A549 (cell line): ENCODE measurements around the gene TCHH. TPM values are rescaled to one million over a fixed set of nuclear protein-coding genes. Genes with fewer than 3 reads are reported as not detected.

ENCODE experiments used
- ATAC-seq, 2 experiments: fragments of 200-7000 bp in 1 of 2; fragments of >200 bp in 1 of 2; cut with Nextera tagmentation in 1 of 2; cut with Tn5 transposase in 1 of 2; 3 replicates each; pipeline versions ENCODE4 v1.8.0 to v1.9.1; 2018 to 2020; ENCODE audit warnings: mild to moderate bottlenecking in 1 of 2, moderate library complexity in 1 of 2
- CTCF ChIA-PET: fragments of 300-600 bp; sonication (Branson Sonifier 250); formaldehyde crosslinking; extraction: SDS; loops from one replicate; lab custom pipeline; 2021; ENCODE audit warnings: antibody characterized with exemption, inconsistent platforms; lab: Yijun Ruan, JAX
- POLR2A ChIA-PET: fragments of 350-600 bp; formaldehyde crosslinking; extraction: SDS; loops from one replicate; lab custom pipeline; 2021; ENCODE audit warnings: antibody characterized with exemption, inconsistent platforms; lab: Yijun Ruan, JAX
- DNase-seq, 2 experiments: peaks; one replicate each; pipeline versions ENCODE4 v3.0.0 to v3.0.0-alpha.2; 2011 to 2016; ENCODE audit warnings: low read depth in 1 of 2, low spot score in 1 of 2
- FAIRE-seq: peaks from 2 replicates; lab custom pipeline; 2011; peaks lifted over from hg19 to GRCh38; lab: Jason Lieb, UNC
- H3K27ac ChIP-seq, 2 experiments: fragments of >200 bp; sonication (Bioruptor Twin); formaldehyde crosslinking; 3 replicates each; pipeline ENCODE4 v1.5.1; 2016 to 2017
- H3K4me1 ChIP-seq: fragments of >200 bp; sonication (Bioruptor Twin); formaldehyde crosslinking; 3 replicates; pipeline ENCODE4 v1.6.1; 2016
- H3K4me2 ChIP-seq: fragments of >200 bp; sonication (Bioruptor Twin); formaldehyde crosslinking; 3 replicates; pipeline ENCODE4 v1.6.1; 2016
- H3K4me3 ChIP-seq: fragments of >200 bp; sonication (Bioruptor Twin); formaldehyde crosslinking; 3 replicates; pipeline ENCODE4 v1.5.1; 2016
- H3K9me3 ChIP-seq: fragments of >200 bp; sonication (Bioruptor Twin); formaldehyde crosslinking; 3 replicates; pipeline ENCODE4 v1.6.1; 2016
- HOXB13 ChIP-seq: fragments of 250-450 bp; sonication (Bioruptor Pico); IDR thresholded peaks from 2 replicates; pipeline ENCODE4 v1.5.0; 2020; ENCODE audit warnings: low read depth, mild to moderate bottlenecking, moderate library complexity
- NR3C1 ChIP-seq: fragments of >200 bp; sonication (Bioruptor Twin); formaldehyde crosslinking; IDR thresholded peaks from 3 replicates; pipeline ENCODE4 v1.6.1; 2017
- POLR2A ChIP-seq: IDR thresholded peaks from 2 replicates; pipeline ENCODE4 v1.6.1; 2012; ENCODE audit warnings: mild to moderate bottlenecking, low read length
- polyA plus RNA-seq, 4 experiments: library from polyadenylated mRNA; depleted of rRNA in 3 of 4; stranded (reverse); fragments of >200 nt; fragmentation: RNase III in 1 of 4; extraction: RNeasy Plus Mini Kit Qiagen cat#74134 plus additional on column Dnase treatment in 1 of 4; gene quantifications; 2 replicates in 3 of 4; 3 replicates in 1 of 4; pipeline ENCODE4 v1.2.3, GENCODE V29; 2011 to 2017
- small RNA-seq, 6 experiments: library from RNA; depleted of rRNA; stranded (forward); fragments of <200 nt; gene quantifications; one replicate each; pipeline ENCODE3, GENCODE V24; 2012

The TCHH gene
- polyA plus RNA-seq, 2 of the 4 experiments (the other 2 are of a cell fraction): 0.08 to 0.09 TPM

GRCh38 chr1:152061952-152062351, 53.3 kb downstream of the TCHH start:
- H3K4me2 ChIP-seq: no peak overlapping the region
- no peak for ATAC-seq
- no peak overlapping the region for H3K27ac ChIP-seq
- no peak for FAIRE-seq
- no peak for TF ChIP-seq NR3C1
- no peak for TF ChIP-seq HOXB13 (CRISPR knock-in tag)
- TF ChIP-seq POLR2A: no peak
- H3K4me3 ChIP-seq: no peak overlapping the region
- CTCF ChIA-PET: interaction anchor here (0.8 to 3.3 kb wide), 2 partner anchors 10 to 124 kb away, joined by 4 to 14 read pairs; no protein-coding TSS in a partner anchor
- no peak for DNase-seq
- POLR2A ChIA-PET: no interaction called here
- peaks cover 4% of the 10 kb centered on the region; the same call in 1 of the 3 replicates for H3K9me3 ChIP-seq
- no peaks in the 10 kb centered on the region for H3K4me1 ChIP-seq

Small RNA genes lying within 50 kb of the gene (small RNA-seq; reads per million reads assigned to genes)
- 0 reads per million in 6 experiments for gene SPTLC1P4

Other genes with a start within 250 kb of the TCHH start
- 28.1 and 32.3 TPM in 2 replicates for gene THEM4, start 205.9 kb downstream of the TCHH start, polyA plus RNA-seq (2011; rRNA removed)
- gene THEM4, start 205.9 kb downstream of the TCHH start, polyA plus RNA-seq (2017; fragmentation: RNase III; extraction: RNeasy Plus Mini Kit Qiagen cat#74134 plus additional on column Dnase treatment): 16.6 to 19.6 TPM (median 19.0 TPM) in 3 replicates
- 505 and 515 TPM in 2 replicates for gene S100A10, start 121.6 kb downstream of the TCHH start, polyA plus RNA-seq (2011; rRNA removed)
- 2,059 to 2,476 TPM (median 2,077 TPM) in 3 replicates for gene S100A10, start 121.6 kb downstream of the TCHH start, polyA plus RNA-seq (2017; fragmentation: RNase III; extraction: RNeasy Plus Mini Kit Qiagen cat#74134 plus additional on column Dnase treatment)
- 671 and 1,155 TPM in 2 replicates for gene S100A11, start 78.4 kb downstream of the TCHH start, polyA plus RNA-seq (2011; rRNA removed)
- gene S100A11, start 78.4 kb downstream of the TCHH start, polyA plus RNA-seq (2017; fragmentation: RNase III; extraction: RNeasy Plus Mini Kit Qiagen cat#74134 plus additional on column Dnase treatment): 1,442 to 1,531 TPM (median 1,500 TPM) in 3 replicates
- gene TCHHL1, start 26.4 kb downstream of the TCHH start, polyA plus RNA-seq (2011; rRNA removed): not detected in 2 replicates
- gene TCHHL1, start 26.4 kb downstream of the TCHH start, polyA plus RNA-seq (2017; fragmentation: RNase III; extraction: RNeasy Plus Mini Kit Qiagen cat#74134 plus additional on column Dnase treatment): not detected in 3 replicates
- 0.03 TPM in 1 of 2 replicates, not detected in the other for gene RPTN, start 43.8 kb upstream of the TCHH start, polyA plus RNA-seq (2011; rRNA removed)
- gene RPTN, start 43.8 kb upstream of the TCHH start, polyA plus RNA-seq (2017; fragmentation: RNase III; extraction: RNeasy Plus Mini Kit Qiagen cat#74134 plus additional on column Dnase treatment): not detected in 3 replicates
- not detected in 2 replicates for gene HRNR, start 108.7 kb upstream of the TCHH start, polyA plus RNA-seq (2011; rRNA removed)
- gene HRNR, start 108.7 kb upstream of the TCHH start, polyA plus RNA-seq (2017; fragmentation: RNase III; extraction: RNeasy Plus Mini Kit Qiagen cat#74134 plus additional on column Dnase treatment): not detected in 3 replicates
- gene FLG, start 209.8 kb upstream of the TCHH start, polyA plus RNA-seq (2011; rRNA removed): under 0.01 TPM in 1 of 2 replicates, not detected in the other
- gene FLG, start 209.8 kb upstream of the TCHH start, polyA plus RNA-seq (2017; fragmentation: RNase III; extraction: RNeasy Plus Mini Kit Qiagen cat#74134 plus additional on column Dnase treatment): 0.01 to 0.03 TPM (median 0.01 TPM) in 3 replicates
- gene FLG2, start 244.6 kb upstream of the TCHH start, polyA plus RNA-seq (2011; rRNA removed): not detected in 2 replicates
- gene FLG2, start 244.6 kb upstream of the TCHH start, polyA plus RNA-seq (2017; fragmentation: RNase III; extraction: RNeasy Plus Mini Kit Qiagen cat#74134 plus additional on column Dnase treatment): not detected in 3 replicates